Peyer's patch (tissue), 4 donors: ENCODE results near the gene VAV3.

Source experiments
- CTCF ChIP-seq, 6 experiments: fragments of 450-650 bp in 4 of 6; fragments of 200-600 bp in 2 of 6; sonication (generic) in 1 of 6; IDR thresholded peaks; one replicate each; pipeline ENCODE4 v1.5.1; 2017 to 2019; ENCODE audit warnings: antibody characterized with exemption in 6 of 6, mild to moderate bottlenecking in 3 of 6, moderate library complexity in 1 of 6
- POLR2A ChIP-seq, 2 donors: fragments of 450-650 bp; IDR thresholded peaks; one replicate each; pipeline ENCODE4 v1.5.1; 2017; ENCODE audit warnings: antibody characterized with exemption in 2 of 2, mild to moderate bottlenecking in 2 of 2, moderate library complexity in 2 of 2

GRCh38 chr1:107548276-107548675 lies 416.7 kb downstream of the VAV3 start:
- TF ChIP-seq CTCF (IDR thresholded peaks at IDR 0.05), result no peak
- no peak for TF ChIP-seq POLR2A (IDR thresholded peaks at IDR 0.05)
